ENCODE data around the gene SPNS1.
A peak's percentile ranks its signal among the peaks of the same experiment; 100 is the strongest.
"Not testable (repeated sequence)": the region's sequence is repeated elsewhere in the genome, so short reads cannot be mapped to it uniquely, and the experiment has no call there.

The SPNS1 gene

GRCh38 chr16:28964496-28964895 lies 10.1 kb upstream of the SPNS1 start:
- Histone ChIP-seq H3K4me1 (ENCODE audit: insufficient read depth, low read length, severe bottlenecking) (no peaks in the 10 kb centered on the region), H3K9me3 (ENCODE audit: low read length) (no peaks in the 10 kb centered on the region), H3F3A (ENCODE audit: insufficient read depth, low read length) (no peaks in the 10 kb centered on the region), H3K79me2 (ENCODE audit: insufficient read depth, low read length) (no peaks in the 10 kb centered on the region), H3K27ac (ENCODE audit: low read depth, low read length, poor library complexity, severe bottlenecking) (no peak overlapping the region), H3K36me3 (ENCODE audit: insufficient read depth, low read length) (peaks cover 56% of the 10 kb centered on the region), H3K9ac (ENCODE audit: low read length) (no peak overlapping the region), H3K4me3 (ENCODE audit: low read depth, low read length, poor library complexity, severe bottlenecking) (no peak overlapping the region), H4K20me1 (ENCODE audit: insufficient read depth, low read length) (no peaks in the 10 kb centered on the region), H3K4me2 (ENCODE audit: low read length) (no peak overlapping the region), H2AFZ (ENCODE audit: low read length) (no peak overlapping the region), H3K9me2 (ENCODE audit: low read depth, low read length) (no peaks in the 10 kb centered on the region), H3K27me3 (ENCODE audit: insufficient read depth, low read length) (no peaks in the 10 kb centered on the region)
- no peak for TF ChIP-seq EZH2 (IDR thresholded peaks at IDR 0.05; ENCODE audit: borderline replicate concordance, low read length)
- TF ChIP-seq, protein P1, sequence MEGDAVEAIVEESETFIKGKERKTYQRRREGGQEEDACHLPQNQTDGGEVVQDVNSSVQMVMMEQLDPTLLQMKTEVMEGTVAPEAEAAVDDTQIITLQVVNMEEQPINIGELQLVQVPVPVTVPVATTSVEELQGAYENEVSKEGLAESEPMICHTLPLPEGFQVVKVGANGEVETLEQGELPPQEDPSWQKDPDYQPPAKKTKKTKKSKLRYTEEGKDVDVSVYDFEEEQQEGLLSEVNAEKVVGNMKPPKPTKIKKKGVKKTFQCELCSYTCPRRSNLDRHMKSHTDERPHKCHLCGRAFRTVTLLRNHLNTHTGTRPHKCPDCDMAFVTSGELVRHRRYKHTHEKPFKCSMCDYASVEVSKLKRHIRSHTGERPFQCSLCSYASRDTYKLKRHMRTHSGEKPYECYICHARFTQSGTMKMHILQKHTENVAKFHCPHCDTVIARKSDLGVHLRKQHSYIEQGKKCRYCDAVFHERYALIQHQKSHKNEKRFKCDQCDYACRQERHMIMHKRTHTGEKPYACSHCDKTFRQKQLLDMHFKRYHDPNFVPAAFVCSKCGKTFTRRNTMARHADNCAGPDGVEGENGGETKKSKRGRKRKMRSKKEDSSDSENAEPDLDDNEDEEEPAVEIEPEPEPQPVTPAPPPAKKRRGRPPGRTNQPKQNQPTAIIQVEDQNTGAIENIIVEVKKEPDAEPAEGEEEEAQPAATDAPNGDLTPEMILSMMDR (IDR thresholded peaks at IDR 0.05; ENCODE audit: low read length), result no peak

DNA sequence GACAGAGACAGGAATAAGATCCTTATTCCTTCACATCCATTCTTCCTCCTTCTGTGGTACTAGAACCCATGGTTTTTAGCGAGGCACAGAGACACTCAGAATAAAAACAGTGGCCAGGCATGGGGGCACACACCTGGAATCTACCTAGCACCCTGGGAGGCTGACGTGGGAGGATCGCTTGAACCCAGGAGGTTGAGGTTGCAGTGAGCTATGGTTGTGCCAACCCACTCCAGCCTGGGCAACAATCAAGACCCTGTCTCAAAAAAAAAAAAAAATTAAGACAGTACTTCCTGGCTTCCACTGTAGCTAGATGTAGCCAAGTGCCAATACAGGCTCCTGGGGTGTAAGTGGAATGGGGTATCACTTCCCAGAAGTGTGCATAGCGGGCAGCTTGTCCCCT lies 7.4 kb upstream of the SPNS1 start:
- TF ChIP-seq EZH2 (IDR thresholded peaks at IDR 0.05; ENCODE audit: borderline replicate concordance, low read length), result no peak
- TF ChIP-seq, protein P1 (IDR thresholded peaks at IDR 0.05; ENCODE audit: low read length), result no peak
- no peak overlapping the region for H3K4me2 ChIP-seq (ENCODE audit: low read length)
- no peaks in the 10 kb centered on the region for H3K9me3 ChIP-seq (ENCODE audit: low read length)
- H3K36me3 ChIP-seq (ENCODE audit: insufficient read depth, low read length), result peaks cover 33% of the 10 kb centered on the region
- no peak overlapping the region for H3K4me3 ChIP-seq (ENCODE audit: low read depth, low read length, poor library complexity, severe bottlenecking)
- H3K4me1 ChIP-seq (ENCODE audit: insufficient read depth, low read length, severe bottlenecking), result no peaks in the 10 kb centered on the region
- H3K27ac ChIP-seq (ENCODE audit: low read depth, low read length, poor library complexity, severe bottlenecking), result no peak overlapping the region
- no peaks in the 10 kb centered on the region for H3F3A ChIP-seq (ENCODE audit: insufficient read depth, low read length)
- H4K20me1 ChIP-seq (ENCODE audit: insufficient read depth, low read length), result no peaks in the 10 kb centered on the region
- no peak overlapping the region for H3K9ac ChIP-seq (ENCODE audit: low read length)
- no peaks in the 10 kb centered on the region for H3K9me2 ChIP-seq (ENCODE audit: low read depth, low read length)
- H3K27me3 ChIP-seq (ENCODE audit: insufficient read depth, low read length), result no peaks in the 10 kb centered on the region
- no peak overlapping the region for H2AFZ ChIP-seq (ENCODE audit: low read length)
- no peaks in the 10 kb centered on the region for H3K79me2 ChIP-seq (ENCODE audit: insufficient read depth, low read length)

DNA sequence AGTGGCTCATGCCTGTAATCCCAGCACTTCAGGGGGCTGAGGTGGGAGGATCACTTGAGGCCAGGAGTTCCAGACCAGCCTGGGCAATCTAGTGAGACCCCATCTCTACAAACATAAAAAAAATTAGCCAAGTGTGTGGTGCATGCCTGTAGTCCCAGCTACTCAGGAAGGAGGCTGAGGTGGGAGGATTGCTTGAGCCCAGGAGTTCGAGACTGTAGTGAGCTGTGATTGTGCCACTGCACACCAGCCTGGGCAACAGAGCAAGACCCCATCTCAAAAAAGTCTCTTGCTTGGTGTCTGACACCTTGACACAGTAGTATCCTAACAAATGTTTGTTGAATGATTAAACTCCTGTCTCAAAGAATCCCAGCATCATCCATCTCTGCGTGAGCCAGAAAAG lies 4.9 kb upstream of the SPNS1 start:
- H3K27me3 ChIP-seq (ENCODE audit: insufficient read depth, low read length); H3K79me2 ChIP-seq (ENCODE audit: insufficient read depth, low read length); H3K27ac ChIP-seq (ENCODE audit: low read depth, low read length, poor library complexity, severe bottlenecking); H3K36me3 ChIP-seq (ENCODE audit: insufficient read depth, low read length); H3K9me2 ChIP-seq (ENCODE audit: low read depth, low read length); H3F3A ChIP-seq (ENCODE audit: insufficient read depth, low read length); H3K9ac ChIP-seq (ENCODE audit: low read length); H3K9me3 ChIP-seq (ENCODE audit: low read length); H3K4me3 ChIP-seq (ENCODE audit: low read depth, low read length, poor library complexity, severe bottlenecking); H3K4me1 ChIP-seq (ENCODE audit: insufficient read depth, low read length, severe bottlenecking); H3K4me2 ChIP-seq (ENCODE audit: low read length); H2AFZ ChIP-seq (ENCODE audit: low read length); H4K20me1 ChIP-seq (ENCODE audit: insufficient read depth, low read length): not testable (repeated sequence)

DNA sequence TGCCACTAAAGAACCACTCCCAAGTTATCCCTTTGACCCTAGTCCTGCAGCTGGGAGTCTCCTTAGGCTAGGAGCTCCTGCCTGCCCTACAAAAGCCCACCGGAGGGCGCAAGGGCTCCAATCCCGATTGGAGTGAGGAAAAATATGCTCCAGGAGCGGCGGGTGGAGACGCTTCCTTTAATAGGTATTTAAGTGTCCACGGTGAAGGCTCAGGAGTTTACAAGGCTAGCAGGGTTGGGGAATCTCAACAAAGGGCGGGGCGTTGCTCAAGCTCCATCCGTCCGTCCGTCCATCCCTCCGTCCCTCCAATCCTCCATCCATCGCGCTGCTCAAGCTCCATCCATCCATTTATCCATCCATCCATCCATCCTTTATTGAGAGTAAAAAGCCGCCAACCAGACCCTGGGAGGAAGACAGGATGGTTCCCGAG lies 556 bp upstream of the SPNS1 start:
- Histone ChIP-seq H3K9ac (ENCODE audit: low read length) (peak overlapping the region; percentile 82), H3K4me3 (ENCODE audit: low read depth, low read length, poor library complexity, severe bottlenecking) (peak overlapping the region; percentile 94), H4K20me1 (ENCODE audit: insufficient read depth, low read length) (no peaks in the 10 kb centered on the region), H3K9me2 (ENCODE audit: low read depth, low read length) (no peaks in the 10 kb centered on the region), H2AFZ (ENCODE audit: low read length) (peak overlapping the region; percentile 28), H3K9me3 (ENCODE audit: low read length) (no peaks in the 10 kb centered on the region), H3K27ac (ENCODE audit: low read depth, low read length, poor library complexity, severe bottlenecking) (no peak overlapping the region), H3K27me3 (ENCODE audit: insufficient read depth, low read length) (no peaks in the 10 kb centered on the region), H3K4me2 (ENCODE audit: low read length) (peak overlapping the region; percentile 96), H3K4me1 (ENCODE audit: insufficient read depth, low read length, severe bottlenecking) (peaks cover 22% of the 10 kb centered on the region), H3K79me2 (ENCODE audit: insufficient read depth, low read length) (no peaks in the 10 kb centered on the region), H3K36me3 (ENCODE audit: insufficient read depth, low read length) (no peaks in the 10 kb centered on the region), H3F3A (ENCODE audit: insufficient read depth, low read length) (no peaks in the 10 kb centered on the region)
- TF ChIP-seq, protein P1 (IDR thresholded peaks at IDR 0.05; ENCODE audit: low read length), result peak; percentile 60
- no peak for TF ChIP-seq EZH2 (IDR thresholded peaks at IDR 0.05; ENCODE audit: borderline replicate concordance, low read length)
